HG03196 (cell line): ENCODE measurements around the gene CPNE6.
A peak's percentile ranks its signal among the peaks of the same experiment; 100 is the strongest.
"Not testable (repeated sequence)": the region's sequence is repeated elsewhere in the genome, so short reads cannot be mapped to it uniquely, and the experiment has no call there.

Experiments used
- ATAC-seq: cut with Tn5 transposase; IDR thresholded peaks from one replicate; pipeline ENCODE4 v1.9.1; 2021; ENCODE audit not compliant: unreplicated experiment

Gene CPNE6

GRCh38 chr14:24071144-24071697, at the start of gene CPNE6:
TSS of gene CPNE6 (plus strand) at chr14:24071562. CDS start at chr14:24072937, 1,375 bp downstream.
- no peak for ATAC-seq

- not testable (repeated sequence) for ATAC-seq
Observed at GRCh38 chr14:24024939-24025418, 46.4 kb upstream of the CPNE6 start.

- ATAC-seq: not testable (repeated sequence)
Observed at GRCh38 chr14:24029687-24030086, 41.7 kb upstream of the CPNE6 start.

DNA sequence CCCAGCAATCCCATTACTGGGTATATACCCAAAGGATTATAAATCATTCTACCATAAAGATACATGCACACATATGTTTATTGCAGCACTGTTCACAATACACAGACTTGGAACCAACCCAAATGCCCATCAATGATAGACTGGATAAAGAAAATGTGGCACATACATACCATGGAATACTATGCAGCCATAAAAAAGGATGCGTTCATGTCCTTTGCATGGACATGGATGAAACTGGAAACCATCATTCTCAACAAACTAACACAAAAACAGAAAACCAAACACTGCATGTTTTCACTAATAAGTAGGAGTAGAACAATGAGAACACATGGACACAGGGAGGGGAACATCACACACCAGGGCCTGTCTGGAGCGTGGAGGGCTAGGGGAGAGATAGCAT, 40.0 kb upstream of the CPNE6 start:
- not testable (repeated sequence) for ATAC-seq

DNA sequence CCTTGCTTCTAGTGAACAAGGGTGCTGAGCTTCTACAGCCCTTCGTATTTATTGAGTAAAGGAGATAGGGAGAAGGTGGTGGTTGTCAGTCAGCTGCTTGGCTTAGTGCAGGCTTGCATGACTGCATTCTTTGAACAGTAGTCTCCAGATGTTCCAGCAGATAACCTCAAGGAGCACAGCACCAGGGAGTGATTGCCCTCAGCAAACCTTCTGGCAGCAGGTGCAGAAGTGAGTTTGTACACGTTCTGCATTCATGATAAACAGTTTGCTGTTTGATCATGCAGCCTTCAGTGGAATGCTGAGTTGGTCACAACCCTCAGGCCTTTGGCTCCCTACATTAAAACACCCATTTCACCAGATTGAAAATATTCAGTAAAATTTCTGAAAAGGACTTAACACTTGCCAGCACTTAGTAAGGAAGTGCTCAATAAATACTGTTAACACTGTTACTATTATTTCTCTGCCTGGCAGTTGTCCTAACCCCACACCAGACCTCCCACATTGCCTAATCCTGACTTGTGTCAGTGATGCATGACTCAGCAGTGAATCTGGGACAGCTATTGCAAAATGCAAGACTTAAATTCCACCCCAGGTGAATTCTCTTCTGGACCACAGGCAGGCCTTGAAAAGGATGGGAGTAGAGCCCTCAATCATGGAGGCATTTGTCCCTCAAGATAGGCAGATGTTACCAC, 38.5 kb upstream of the CPNE6 start:
- ATAC-seq: no peak

GRCh38 chr14:24035769-24036168, 35.6 kb upstream of the CPNE6 start:
- ATAC-seq: peak; percentile 2

DNA sequence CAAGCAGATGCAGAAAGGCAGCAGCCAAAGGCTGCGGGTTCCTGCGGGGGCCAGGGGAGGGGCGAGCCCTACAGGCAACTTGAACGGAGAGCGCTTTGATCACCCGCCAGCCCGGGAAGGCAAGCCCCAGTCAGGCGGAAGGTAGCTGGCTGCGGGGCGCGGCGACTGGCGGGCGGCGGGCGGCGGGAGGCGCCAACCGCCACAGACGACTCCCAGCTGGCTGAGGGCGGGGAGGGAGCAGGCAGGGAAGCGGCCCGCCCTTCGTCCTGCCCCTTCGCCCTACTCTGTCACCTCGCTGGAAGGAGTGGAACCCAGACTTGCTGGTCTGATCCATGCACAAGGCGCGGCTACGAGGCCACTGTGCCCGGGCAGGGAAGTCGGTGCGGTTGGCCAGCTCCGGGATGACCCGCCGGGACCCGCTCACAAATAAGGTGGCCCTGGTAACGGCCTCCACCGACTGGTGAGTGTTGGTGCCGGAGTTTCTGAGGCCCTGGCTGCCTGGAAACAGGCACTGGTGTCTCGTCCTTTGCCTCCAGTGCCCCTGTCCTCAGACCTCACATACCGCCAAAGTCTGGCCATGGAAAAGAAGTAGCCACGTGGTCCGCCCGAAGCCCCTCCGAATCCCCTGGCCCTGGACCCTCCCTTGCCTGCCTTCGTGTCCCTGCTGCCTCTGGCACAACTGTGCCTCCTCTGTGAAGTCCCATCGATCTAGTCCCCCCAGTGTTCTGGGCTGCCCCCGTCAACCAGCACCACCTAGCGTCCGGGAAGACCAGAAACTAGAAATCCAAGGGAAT, 35.0 kb upstream of the CPNE6 start:
- peak; percentile 67 for ATAC-seq

GRCh38 chr14:24036963-24037657, 34.3 kb upstream of the CPNE6 start:
- not testable (repeated sequence) for ATAC-seq

DNA sequence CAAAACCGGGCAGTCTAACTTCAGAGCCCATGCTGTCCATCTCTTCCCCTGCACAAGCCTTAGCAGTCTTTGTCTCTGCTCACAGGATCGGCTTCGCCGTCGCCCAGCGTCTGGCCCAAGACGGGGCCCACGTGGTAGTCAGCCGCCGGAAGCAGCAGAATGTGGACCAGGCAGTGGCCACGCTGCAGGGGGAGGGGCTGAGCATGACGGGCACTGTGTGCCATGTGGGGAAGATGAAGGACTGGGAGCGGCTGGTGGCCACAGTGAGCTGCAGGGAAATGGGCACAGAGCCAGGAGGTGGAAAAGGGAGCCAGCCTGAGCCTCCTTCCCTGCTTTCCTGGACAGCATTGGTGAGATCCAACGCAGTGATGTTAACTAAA, 33.7 kb upstream of the CPNE6 start:
- no peak for ATAC-seq

- ATAC-seq: no peak
Observed at GRCh38 chr14:24038686-24039085, 32.7 kb upstream of the CPNE6 start.

- no peak for ATAC-seq
Observed at GRCh38 chr14:24040692-24041091, 30.7 kb upstream of the CPNE6 start.

- ATAC-seq: no peak
Observed at GRCh38 chr14:24042746-24043145, 28.6 kb upstream of the CPNE6 start.

- ATAC-seq: not testable (repeated sequence)
Observed at GRCh38 chr14:24049002-24049401, 22.4 kb upstream of the CPNE6 start.

- ATAC-seq: not testable (repeated sequence)
Observed at GRCh38 chr14:24050753-24051152, 20.6 kb upstream of the CPNE6 start.

DNA sequence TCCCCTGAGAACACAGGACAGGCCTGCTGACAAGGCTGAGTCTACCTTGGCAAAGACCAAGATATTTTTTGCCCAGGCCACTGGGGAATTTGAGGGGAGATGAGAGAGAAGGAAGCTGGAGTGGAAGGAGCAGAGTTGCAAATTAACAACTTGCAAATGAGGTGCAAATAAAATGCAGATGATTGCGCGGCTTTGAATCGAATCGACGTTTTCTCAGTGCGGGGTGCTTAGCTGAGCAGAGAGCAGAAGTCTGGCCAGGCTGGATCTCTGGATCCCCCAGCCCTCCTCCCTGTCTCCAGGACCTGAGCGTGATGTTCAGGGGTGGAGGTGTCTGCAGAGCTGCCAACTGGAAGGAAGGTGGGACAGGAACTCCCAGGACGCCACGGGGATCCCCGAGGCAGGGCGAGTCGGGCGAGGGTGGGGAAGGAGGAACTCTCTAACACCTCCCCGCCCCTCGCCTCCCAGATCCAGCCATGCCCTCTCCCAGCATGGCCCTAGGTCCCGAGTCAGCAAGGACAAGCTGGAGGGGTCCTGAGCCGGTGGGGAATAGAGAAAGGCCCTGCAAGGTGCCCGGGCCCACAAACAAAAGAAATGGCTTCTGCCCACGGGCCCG, 20.1 kb upstream of the CPNE6 start:
- no peak for ATAC-seq

- ATAC-seq: peak; percentile 58
Observed at GRCh38 chr14:24051789-24052655, 19.3 kb upstream of the CPNE6 start, which contains the start of gene CARMIL3. TSS of gene CARMIL3 (plus strand) at chr14:24052009. CDS start at chr14:24052154, 145 bp downstream.

GRCh38 chr14:24052656-24053547, 18.5 kb upstream of the CPNE6 start:
- ATAC-seq: no peak

DNA sequence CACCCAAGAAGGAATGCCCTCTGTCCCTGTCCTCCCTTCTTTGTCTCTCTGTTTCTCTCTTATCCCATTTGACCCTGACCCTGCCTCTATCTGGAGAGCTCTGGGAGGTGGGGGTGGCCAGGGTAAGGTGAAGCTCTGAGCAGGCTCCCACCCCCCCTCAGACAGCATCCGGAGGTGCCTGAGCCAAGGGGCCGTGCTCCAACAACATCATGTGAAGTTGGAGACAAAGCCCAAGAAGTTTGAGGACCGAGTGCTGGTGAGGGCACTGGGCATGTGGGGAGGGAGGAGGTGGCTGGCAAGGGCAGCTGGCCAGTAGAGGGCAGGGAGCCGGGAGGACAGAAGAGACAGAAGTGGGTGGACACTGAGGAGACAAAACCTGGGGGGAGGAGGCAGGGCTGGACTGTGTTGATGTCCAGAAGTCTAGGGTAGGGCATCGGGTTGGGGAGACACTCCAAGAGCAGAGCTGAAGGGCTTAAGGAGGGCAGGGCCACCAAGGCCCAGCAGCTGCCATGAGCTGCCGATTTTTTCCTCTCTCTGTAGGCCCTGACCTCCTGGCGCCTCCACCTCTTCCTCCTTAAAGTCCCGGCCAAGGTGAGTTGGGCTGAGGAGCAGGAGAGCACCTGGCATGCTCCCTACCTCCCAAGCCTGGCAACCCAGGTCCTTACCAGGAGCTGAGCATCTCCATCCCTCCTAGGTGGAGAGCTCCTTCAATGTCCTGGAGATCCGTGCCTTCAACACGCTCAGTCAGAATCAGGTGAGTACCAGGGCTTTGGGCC, 17.6 kb upstream of the CPNE6 start:
- no peak for ATAC-seq
